Mammary epithelial cell (primary cell): ENCODE results near the gene SIGLEC10.

Experiments used
- CTCF ChIP-seq, 2 donors: IDR thresholded peaks in 1 of 2; conservative IDR thresholded peaks in 1 of 2; 2 replicates each; pipeline ENCODE4 v1.5.1; 2011 to 2012; ENCODE audit warnings: inconsistent platforms in 2 of 2, low read length in 2 of 2, mild to moderate bottlenecking in 2 of 2, control low read depth in 1 of 2, low read depth in 1 of 2; ENCODE audit not compliant: insufficient read depth in 1 of 2; ENCODE audit errors: extremely low read depth in 1 of 2
- EZH2 ChIP-seq: IDR thresholded peaks from 2 replicates; pipeline ENCODE4 v1.6.1; 2012; ENCODE audit warnings: low read length, inconsistent platforms, borderline replicate concordance

- no peak for TF ChIP-seq CTCF (conservative IDR thresholded peaks at IDR 0.05 in 1 of 2, IDR thresholded peaks at IDR 0.05 in 1 of 2; ENCODE audit: extremely low read depth in 1 of 2, insufficient read depth in 1 of 2, low read depth in 1 of 2, low read length in 2 of 2)
- no peak for TF ChIP-seq EZH2
Observed at GRCh38 chr19:51365965-51366388, 51.5 kb downstream of the SIGLEC10 start, which contains the start of gene ETFB.
